Measurements from ENCODE around the gene AHSA1. TPM values are rescaled to one million over a fixed set of nuclear protein-coding genes. Genes with fewer than 3 reads are reported as not detected.

Gene AHSA1
- total RNA-seq, 1 donor: 67.0 TPM

DNA sequence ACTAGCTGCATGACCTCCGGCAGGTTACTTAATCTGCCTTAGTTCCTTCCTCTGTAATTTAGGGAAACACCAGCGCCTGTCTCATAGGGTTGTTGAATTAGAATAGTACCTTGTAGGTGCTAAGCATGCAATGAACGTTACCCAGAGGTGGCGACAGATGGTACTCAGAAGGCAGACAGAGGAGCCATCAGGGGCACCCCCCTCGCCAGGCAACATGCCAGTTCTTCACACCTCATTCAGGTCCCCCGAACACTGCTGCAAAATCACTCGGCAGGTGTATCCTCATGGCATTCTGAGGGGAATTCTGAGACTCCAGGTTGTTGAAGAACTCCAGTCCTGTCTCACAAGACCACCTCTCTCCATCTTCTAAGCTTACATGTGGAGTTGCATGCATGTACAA, 30.7 kb downstream of the AHSA1 start:
- Histone ChIP-seq H3K27ac (ENCODE audit: low read depth, low read length) (no peak overlapping the region), H3K27me3 (ENCODE audit: insufficient read depth, low read length) (no peaks in the 10 kb centered on the region), H3K36me3 (ENCODE audit: insufficient read depth, low read length) (no peaks in the 10 kb centered on the region), H2AFZ (ENCODE audit: low read length) (no peak overlapping the region), H3K4me3 (ENCODE audit: insufficient read depth, low read length) (no peak overlapping the region), H4K20me1 (ENCODE audit: insufficient read depth, low read length) (no peaks in the 10 kb centered on the region), H3K9me3 (ENCODE audit: low read depth, low read length) (no peaks in the 10 kb centered on the region), H3K79me2 (ENCODE audit: insufficient read depth, low read length) (no peaks in the 10 kb centered on the region), H3K4me2 (ENCODE audit: insufficient read depth, low read length) (no peak overlapping the region), H3K4me1 (ENCODE audit: insufficient read depth, low read length) (peaks cover 5% of the 10 kb centered on the region)
- TF ChIP-seq, protein P1, sequence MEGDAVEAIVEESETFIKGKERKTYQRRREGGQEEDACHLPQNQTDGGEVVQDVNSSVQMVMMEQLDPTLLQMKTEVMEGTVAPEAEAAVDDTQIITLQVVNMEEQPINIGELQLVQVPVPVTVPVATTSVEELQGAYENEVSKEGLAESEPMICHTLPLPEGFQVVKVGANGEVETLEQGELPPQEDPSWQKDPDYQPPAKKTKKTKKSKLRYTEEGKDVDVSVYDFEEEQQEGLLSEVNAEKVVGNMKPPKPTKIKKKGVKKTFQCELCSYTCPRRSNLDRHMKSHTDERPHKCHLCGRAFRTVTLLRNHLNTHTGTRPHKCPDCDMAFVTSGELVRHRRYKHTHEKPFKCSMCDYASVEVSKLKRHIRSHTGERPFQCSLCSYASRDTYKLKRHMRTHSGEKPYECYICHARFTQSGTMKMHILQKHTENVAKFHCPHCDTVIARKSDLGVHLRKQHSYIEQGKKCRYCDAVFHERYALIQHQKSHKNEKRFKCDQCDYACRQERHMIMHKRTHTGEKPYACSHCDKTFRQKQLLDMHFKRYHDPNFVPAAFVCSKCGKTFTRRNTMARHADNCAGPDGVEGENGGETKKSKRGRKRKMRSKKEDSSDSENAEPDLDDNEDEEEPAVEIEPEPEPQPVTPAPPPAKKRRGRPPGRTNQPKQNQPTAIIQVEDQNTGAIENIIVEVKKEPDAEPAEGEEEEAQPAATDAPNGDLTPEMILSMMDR (IDR thresholded peaks at IDR 0.05; ENCODE audit: extremely low read depth, low read depth, low read length): no peak
- no peak for DNase-seq (ENCODE audit: insufficient read length, low spot score, missing footprints)

- no peak for DNase-seq (ENCODE audit: insufficient read length, low spot score, missing footprints)
These were observed 31.1 kb downstream of the AHSA1 start for GRCh38 chr14:77489041-77489440.

DNA sequence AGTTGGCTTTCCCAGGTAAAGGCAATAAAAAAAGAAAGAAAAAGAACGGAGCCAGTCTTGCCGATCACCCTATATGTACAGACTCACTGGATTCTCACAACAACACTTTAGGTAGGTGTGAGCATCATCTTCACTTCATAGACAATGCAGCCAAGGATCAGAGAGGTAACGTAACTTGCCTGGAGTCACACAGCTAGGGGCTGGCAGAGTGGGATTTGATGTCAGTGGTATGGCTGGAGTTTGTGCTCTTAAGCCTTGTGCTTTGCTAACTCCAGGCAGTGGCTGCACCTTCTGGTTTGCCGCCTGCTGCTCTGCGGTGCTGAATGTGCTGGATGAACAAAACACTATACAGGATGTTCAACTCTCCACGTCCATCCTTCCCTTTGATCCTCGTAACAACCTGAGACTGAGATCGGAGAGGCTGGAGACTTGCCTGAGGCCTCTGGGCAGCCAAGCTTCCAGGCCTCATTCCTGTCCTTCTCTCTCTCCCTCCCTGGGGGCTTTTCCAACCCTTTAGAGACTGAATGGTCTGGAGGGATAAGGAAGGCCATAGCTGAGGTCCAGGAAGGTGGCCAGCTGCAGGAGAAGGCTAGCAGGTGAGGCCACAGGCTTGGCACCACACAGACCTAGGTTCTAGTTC, 32.6 kb downstream of the AHSA1 start:
- Histone ChIP-seq H3K27me3 (ENCODE audit: insufficient read depth, low read length) (no peaks in the 10 kb centered on the region), H3K4me2 (ENCODE audit: insufficient read depth, low read length) (no peak overlapping the region), H4K20me1 (ENCODE audit: insufficient read depth, low read length) (no peaks in the 10 kb centered on the region), H3K27ac (ENCODE audit: low read depth, low read length) (no peak overlapping the region), H3K9me3 (ENCODE audit: low read depth, low read length) (no peaks in the 10 kb centered on the region), H3K36me3 (ENCODE audit: insufficient read depth, low read length) (no peaks in the 10 kb centered on the region), H3K4me3 (ENCODE audit: insufficient read depth, low read length) (no peak overlapping the region), H2AFZ (ENCODE audit: low read length) (no peak overlapping the region), H3K4me1 (ENCODE audit: insufficient read depth, low read length) (peaks cover 5% of the 10 kb centered on the region), H3K79me2 (ENCODE audit: insufficient read depth, low read length) (no peaks in the 10 kb centered on the region)
- no peak for DNase-seq (ENCODE audit: insufficient read length, low spot score, missing footprints)
- TF ChIP-seq, protein P1 (IDR thresholded peaks at IDR 0.05; ENCODE audit: extremely low read depth, low read depth, low read length): no peak

More at GRCh38 chr14:77489041-77489440, 31.1 kb downstream of the AHSA1 start:
- Histone ChIP-seq H3K4me2 (ENCODE audit: insufficient read depth, low read length) (no peak overlapping the region), H3K4me1 (ENCODE audit: insufficient read depth, low read length) (peaks cover 5% of the 10 kb centered on the region), H4K20me1 (ENCODE audit: insufficient read depth, low read length) (no peaks in the 10 kb centered on the region), H2AFZ (ENCODE audit: low read length) (no peak overlapping the region), H3K36me3 (ENCODE audit: insufficient read depth, low read length) (no peaks in the 10 kb centered on the region), H3K27ac (ENCODE audit: low read depth, low read length) (no peak overlapping the region), H3K27me3 (ENCODE audit: insufficient read depth, low read length) (no peaks in the 10 kb centered on the region), H3K9me3 (ENCODE audit: low read depth, low read length) (no peaks in the 10 kb centered on the region), H3K4me3 (ENCODE audit: insufficient read depth, low read length) (no peak overlapping the region), H3K79me2 (ENCODE audit: insufficient read depth, low read length) (no peaks in the 10 kb centered on the region)
- TF ChIP-seq, protein P1 (IDR thresholded peaks at IDR 0.05; ENCODE audit: extremely low read depth, low read depth, low read length): no peak

DNA sequence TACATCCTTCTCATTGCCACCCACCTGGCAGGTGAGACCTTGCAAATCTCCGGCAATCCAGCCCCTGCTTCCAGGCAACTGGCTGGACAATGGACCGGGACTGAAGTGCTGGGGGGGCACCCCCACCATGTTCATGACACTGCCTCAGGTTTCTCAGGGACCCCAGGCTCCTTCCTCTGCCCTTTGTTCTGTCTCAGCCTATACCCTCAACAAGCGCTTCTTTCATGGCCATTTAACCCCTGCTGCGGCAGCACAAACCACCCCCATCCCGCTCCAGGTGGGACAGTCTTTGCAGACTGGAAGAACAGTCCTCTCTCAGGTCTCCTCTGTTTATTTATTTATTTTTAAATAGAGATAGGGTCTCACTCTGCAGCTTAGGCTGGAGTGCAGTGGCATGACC, 33.2 kb downstream of the AHSA1 start:
- Histone ChIP-seq H4K20me1 (ENCODE audit: insufficient read depth, low read length) (no peaks in the 10 kb centered on the region), H3K4me2 (ENCODE audit: insufficient read depth, low read length) (no peak overlapping the region), H2AFZ (ENCODE audit: low read length) (no peak overlapping the region), H3K4me1 (ENCODE audit: insufficient read depth, low read length) (peaks cover 2% of the 10 kb centered on the region), H3K27me3 (ENCODE audit: insufficient read depth, low read length) (no peaks in the 10 kb centered on the region), H3K9me3 (ENCODE audit: low read depth, low read length) (no peaks in the 10 kb centered on the region), H3K36me3 (ENCODE audit: insufficient read depth, low read length) (no peaks in the 10 kb centered on the region), H3K27ac (ENCODE audit: low read depth, low read length) (no peak overlapping the region), H3K4me3 (ENCODE audit: insufficient read depth, low read length) (no peak overlapping the region), H3K79me2 (ENCODE audit: insufficient read depth, low read length) (no peaks in the 10 kb centered on the region)
- TF ChIP-seq, protein P1 (IDR thresholded peaks at IDR 0.05; ENCODE audit: extremely low read depth, low read depth, low read length): no peak
- DNase-seq (ENCODE audit: insufficient read length, low spot score, missing footprints): no peak

Measured in osteoblast (primary cell).